GM23338 (cell line): ENCODE measurements around the gene GALNT15. TPM values are rescaled to one million over a fixed set of nuclear protein-coding genes. Genes with fewer than 3 reads are reported as not detected.

ENCODE experiments used
- ATAC-seq: fragments of 200-7000 bp; cut with Tn5 transposase; 3 replicates; pipeline ENCODE4 v1.9.1; 2020
- DNase-seq: peaks from one replicate; pipeline ENCODE4 v3.0.0-alpha.2; 2015; ENCODE audit warnings: low spot score
- H2AFZ ChIP-seq: fragments of 200-600 bp; sonication (generic); 2 replicates; pipeline ENCODE4 v1.8.0; 2016; ENCODE audit warnings: antibody characterized with exemption, mild to moderate bottlenecking, moderate library complexity
- H3F3A ChIP-seq: fragments of 200-600 bp; sonication (generic); replicated peaks from 2 replicates; pipeline ENCODE4 v1.8.0; 2017; ENCODE audit warnings: antibody characterized with exemption, mixed run types, low read depth
- H3K27ac ChIP-seq: fragments of 200-600 bp; sonication (generic); 2 replicates; pipeline ENCODE4 v1.6.1; 2016; ENCODE audit warnings: low read depth
- H3K27me3 ChIP-seq: fragments of 200-600 bp; sonication (generic); 2 replicates; pipeline ENCODE4 v1.8.0; 2016; ENCODE audit warnings: mild to moderate bottlenecking, mixed run types, moderate library complexity; ENCODE audit not compliant: insufficient read depth
- H3K36me3 ChIP-seq: fragments of 200-600 bp; sonication (generic); 2 replicates; pipeline ENCODE4 v1.8.0; 2016; ENCODE audit warnings: mild to moderate bottlenecking; ENCODE audit not compliant: insufficient read depth
- H3K4me1 ChIP-seq: fragments of 200-600 bp; sonication (generic); 2 replicates; pipeline ENCODE4 v1.8.0; 2016; ENCODE audit warnings: mild to moderate bottlenecking, moderate library complexity; ENCODE audit not compliant: insufficient read depth
- H3K4me2 ChIP-seq: fragments of 200-600 bp; sonication (generic); 2 replicates; pipeline ENCODE4 v1.7.1; 2017; ENCODE audit warnings: mixed run types
- H3K4me3 ChIP-seq: fragments of 200-600 bp; sonication (generic); 2 replicates; pipeline ENCODE4 v1.6.1; 2016; ENCODE audit warnings: mixed run types
- H3K79me2 ChIP-seq: fragments of 200-600 bp; sonication (generic); replicated peaks from 2 replicates; pipeline ENCODE4 v1.8.0; 2017; ENCODE audit warnings: mild to moderate bottlenecking; ENCODE audit not compliant: insufficient read depth
- H3K9me2 ChIP-seq: fragments of 200-600 bp; sonication (generic); 2 replicates; pipeline ENCODE4 v1.8.0; 2017; ENCODE audit not compliant: insufficient read depth
- H4K20me1 ChIP-seq: fragments of 200-600 bp; sonication (generic); replicated peaks from 2 replicates; pipeline ENCODE4 v1.8.0; 2017; ENCODE audit warnings: mild to moderate bottlenecking; ENCODE audit not compliant: insufficient read depth
- H3K27ac Mint-ChIP-seq: 2 replicates; pipeline ENCODE4 v1.8.0; 2020; ENCODE audit warnings: inconsistent platforms, mild to moderate bottlenecking, moderate library complexity, mixed read lengths
- H3K27me3 Mint-ChIP-seq: 3 replicates; pipeline ENCODE4 v1.8.0; 2022; ENCODE audit warnings: low read depth, mild to moderate bottlenecking, moderate library complexity, mixed read lengths, inconsistent platforms; ENCODE audit not compliant: insufficient read depth, poor library complexity
- H3K36me3 Mint-ChIP-seq: 3 replicates; pipeline ENCODE4 v1.8.0; 2021; ENCODE audit warnings: low read depth, mild to moderate bottlenecking, inconsistent platforms, moderate library complexity, mixed read lengths
- H3K4me1 Mint-ChIP-seq: 3 replicates; pipeline ENCODE4 v1.8.0; 2020; ENCODE audit warnings: mild to moderate bottlenecking, inconsistent platforms, mixed read lengths
- H3K4me3 Mint-ChIP-seq: 3 replicates; pipeline ENCODE4 v1.8.0; 2021; ENCODE audit warnings: moderate library complexity, mild to moderate bottlenecking, inconsistent platforms, mixed read lengths
- H3K9me3 Mint-ChIP-seq: 3 replicates; pipeline ENCODE4 v1.8.0; 2020; ENCODE audit warnings: moderate library complexity, mild to moderate bottlenecking, inconsistent platforms, mixed read lengths
- CREB1 ChIP-seq: fragments of 250-450 bp; sonication (Bioruptor Pico); IDR thresholded peaks from 2 replicates; pipeline ENCODE4 v1.5.0; 2020; ENCODE audit warnings: low read depth, mild to moderate bottlenecking, moderate library complexity
- CTCF ChIP-seq, 2 experiments: fragments of 200-600 bp in 1 of 2; sonication (generic) in 1 of 2; conservative IDR thresholded peaks; 2 replicates each; pipeline versions ENCODE4 v1.5.1 to v1.6.1; 2016 to 2017; ENCODE audit warnings: antibody characterized with exemption in 2 of 2, low read depth in 2 of 2, mild to moderate bottlenecking in 2 of 2, moderate library complexity in 1 of 2
- ETS1 ChIP-seq: IDR thresholded peaks from 2 replicates; pipeline ENCODE4 v1.6.1; 2016; ENCODE audit warnings: antibody characterized with exemption
- EZH2 ChIP-seq: fragments of 200-600 bp; sonication (generic); IDR thresholded peaks from one replicate; pipeline ENCODE4 v1.8.0; 2017; ENCODE audit warnings: antibody characterized with exemption, mild to moderate bottlenecking, low read depth; ENCODE audit not compliant: unreplicated experiment
- EZH2phosphoT487 ChIP-seq: fragments of 200-600 bp; sonication (generic); IDR thresholded peaks from one replicate; pipeline ENCODE4 v1.8.1; 2018; ENCODE audit warnings: antibody characterized with exemption; ENCODE audit not compliant: unreplicated experiment
- JUNB ChIP-seq: IDR thresholded peaks from one replicate; pipeline ENCODE4 v1.6.1; 2016; ENCODE audit warnings: antibody characterized with exemption; ENCODE audit not compliant: unreplicated experiment
- NANOG ChIP-seq: IDR thresholded peaks from 2 replicates; pipeline ENCODE4 v1.6.1; 2016; ENCODE audit warnings: antibody characterized with exemption, borderline replicate concordance
- POLR2AphosphoS5 ChIP-seq: IDR thresholded peaks from 2 replicates; pipeline ENCODE4 v1.6.1; 2016; ENCODE audit warnings: antibody characterized with exemption, low read depth
- REST ChIP-seq: IDR thresholded peaks from one replicate; pipeline ENCODE4 v1.6.1; 2018; ENCODE audit warnings: antibody characterized with exemption; ENCODE audit not compliant: unreplicated experiment
- STAT1 ChIP-seq: IDR thresholded peaks from one replicate; pipeline ENCODE4 v1.6.1; 2016; ENCODE audit warnings: antibody characterized with exemption; ENCODE audit not compliant: unreplicated experiment
- ZNF114 ChIP-seq: fragments of 250-450 bp; sonication (Bioruptor Pico); IDR thresholded peaks from 2 replicates; pipeline ENCODE4 v1.5.0; 2020; ENCODE audit warnings: mild to moderate bottlenecking, moderate library complexity
- ZNF331 ChIP-seq: fragments of 250-450 bp; sonication (Bioruptor Pico); IDR thresholded peaks from 2 replicates; pipeline ENCODE4 v1.5.0; 2020; ENCODE audit warnings: low read depth, mild to moderate bottlenecking, moderate library complexity
- ZNF462 ChIP-seq: fragments of 250-450 bp; sonication (Bioruptor Pico); IDR thresholded peaks from 2 replicates; pipeline ENCODE4 v1.5.0; 2020; ENCODE audit warnings: mild to moderate bottlenecking, moderate library complexity
- polyA plus RNA-seq: library from polyadenylated mRNA; unstranded; fragments of >200 nt; fragmentation: Nextera tagmentation; extraction: Ambion mirVana; gene quantifications from 2 replicates; pipeline ENCODE4 v1.2.1, GENCODE V29; 2016
- total RNA-seq: library from RNA; depleted of rRNA; stranded (reverse); fragments of >200 nt; shearing (Covaris generic); gene quantifications from 2 replicates; pipeline ENCODE4 v1.2.3, GENCODE V29; 2014

GALNT15 gene
- total and polyA plus RNA-seq, 2 experiments from 2014 or later = 0.06 to 0.35 TPM

- H3K79me2 ChIP-seq = no peaks in the 10 kb centered on the region
- no peak overlapping the region for H3K27ac Mint-ChIP-seq
- no peaks in the 10 kb centered on the region for H3K36me3 ChIP-seq
- TF ChIP-seq NANOG (no peak), ETS1 (no peak), REST (no peak), EZH2 (no peak), ZNF331 (CRISPR knock-in tag) (no peak), EZH2phosphoT487 (no peak), ZNF462 (no peak), CREB1 (CRISPR knock-in tag) (no peak), CTCF (conservative IDR thresholded peaks at IDR 0.05; ENCODE audit: low read depth in 2 of 2) (no peak), STAT1 (no peak), JUNB (no peak), ZNF114 (CRISPR knock-in tag) (no peak), POLR2AphosphoS5 (no peak)
- no peaks in the 10 kb centered on the region for H4K20me1 ChIP-seq
- H3K4me3 Mint-ChIP-seq = no peak overlapping the region
- DNase-seq = no peak
- H3K27me3 ChIP-seq = no peaks in the 10 kb centered on the region
- H3K4me1 ChIP-seq = no peaks in the 10 kb centered on the region
- peaks cover 4% of the 10 kb centered on the region; the same call in 1 of the 3 replicates for H3K9me3 Mint-ChIP-seq
- H3F3A ChIP-seq = no peaks in the 10 kb centered on the region
- H3K4me2 ChIP-seq = no peak overlapping the region
- H3K27ac ChIP-seq = no peak overlapping the region
- no peak overlapping the region for H2AFZ ChIP-seq
- H3K36me3 Mint-ChIP-seq = no peaks in the 10 kb centered on the region
- no peak for ATAC-seq
- H3K27me3 Mint-ChIP-seq = peaks cover 6% of the 10 kb centered on the region
- no peak overlapping the region for H3K4me3 ChIP-seq
- H3K9me2 ChIP-seq = peaks cover 13% of the 10 kb centered on the region; the same call in 1 of the 2 replicates
- H3K4me1 Mint-ChIP-seq = peaks cover under 1% of the 10 kb centered on the region; the same call in 2 of the 3 replicates
Observed at GRCh38 chr3:16173283-16174025, 1.0 kb upstream of the GALNT15 start.
